GM18867 (cell line): ENCODE results near the gene PWWP3B.
"Not testable (repeated sequence)": the region's sequence is repeated elsewhere in the genome, so short reads cannot be mapped to it uniquely, and the experiment has no call there.

Experiments used
- ATAC-seq: cut with Tn5 transposase; IDR thresholded peaks from one replicate; pipeline ENCODE4 v1.9.1; 2021; ENCODE audit warnings: mild to moderate bottlenecking, moderate library complexity; ENCODE audit not compliant: unreplicated experiment

PWWP3B gene

GRCh38 chrX:106168107-106168506, at the start of gene PWWP3B:
Gene PWWP3B, plus strand, starts transcription at chrX:106168305. Its CDS starts 37,128 bp downstream, at chrX:106205433.
- no peak for ATAC-seq

GRCh38 chrX:106139048-106139447, 29.1 kb upstream of the PWWP3B start:
- no peak for ATAC-seq

GRCh38 chrX:106144755-106145639, 23.1 kb upstream of the PWWP3B start:
- ATAC-seq, result no peak

GRCh38 chrX:106150701-106151100, 17.4 kb upstream of the PWWP3B start:
- ATAC-seq, result peak; percentile 90

GRCh38 chrX:106159861-106160282, 8.2 kb upstream of the PWWP3B start:
- ATAC-seq, result no peak

GRCh38 chrX:106170318-106170717, 2.2 kb downstream of the PWWP3B start:
- ATAC-seq, result no peak

GRCh38 chrX:106171293-106171820, 3.3 kb downstream of the PWWP3B start:
- no peak for ATAC-seq

- ATAC-seq, result no peak
Observed at GRCh38 chrX:106177106-106177981, 9.2 kb downstream of the PWWP3B start.

- ATAC-seq, result no peak
Observed at GRCh38 chrX:106177982-106178321, 9.8 kb downstream of the PWWP3B start.

GRCh38 chrX:106178826-106179225, 10.7 kb downstream of the PWWP3B start:
- no peak for ATAC-seq

- ATAC-seq, result not testable (repeated sequence)
Observed at GRCh38 chrX:106183685-106184084, 15.6 kb downstream of the PWWP3B start.

- no peak for ATAC-seq
Observed at GRCh38 chrX:106201502-106202178, 33.5 kb downstream of the PWWP3B start.

- ATAC-seq, result no peak
Observed at GRCh38 chrX:106203315-106203714, 35.2 kb downstream of the PWWP3B start.

- no peak for ATAC-seq
Observed at GRCh38 chrX:106208154-106208553, 40.0 kb downstream of the PWWP3B start.
